Uterus (tissue), 2 donors: ENCODE measurements around the gene TBC1D25.

Source experiments
- POLR2A ChIP-seq, 2 donors: fragments of 450-650 bp; IDR thresholded peaks; one replicate each; pipeline ENCODE4 v1.6.1; 2016; ENCODE audit warnings: antibody characterized with exemption in 2 of 2, mild to moderate bottlenecking in 1 of 2, moderate library complexity in 1 of 2
- TF ChIP-seq, protein P1 (sequence below), 4 experiments: fragments of 200-600 bp in 2 of 4; fragments of 450-650 bp in 2 of 4; sonication (generic) in 2 of 4; IDR thresholded peaks; one replicate each; pipeline ENCODE4 v1.5.1; 2016 to 2019; ENCODE audit warnings: antibody characterized with exemption in 4 of 4, mild to moderate bottlenecking in 2 of 4, moderate library complexity in 1 of 4

DNA sequence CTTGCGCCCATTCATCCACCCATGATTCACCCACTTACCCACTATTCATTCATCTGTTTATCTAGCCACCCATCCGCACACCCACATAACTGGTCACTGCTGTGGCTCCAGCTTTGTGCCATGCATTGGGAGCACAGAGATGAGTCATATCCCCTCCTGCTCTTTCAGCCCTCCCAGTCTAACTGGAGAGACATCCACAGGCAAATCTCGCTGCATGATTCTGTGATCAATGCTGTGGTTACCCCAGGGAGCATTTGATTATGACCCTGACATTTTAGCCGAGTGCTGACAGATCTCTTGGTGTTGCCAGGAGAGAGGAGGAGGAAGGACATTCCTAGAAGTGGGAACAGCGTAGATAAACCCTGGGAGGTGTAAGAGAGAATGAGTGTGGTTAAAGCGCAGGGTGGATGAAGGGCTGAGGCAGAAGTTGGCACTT is 41.1 kb upstream of the TBC1D25 start:
- no peak for TF ChIP-seq POLR2A (IDR thresholded peaks at IDR 0.05)
- TF ChIP-seq, protein P1, sequence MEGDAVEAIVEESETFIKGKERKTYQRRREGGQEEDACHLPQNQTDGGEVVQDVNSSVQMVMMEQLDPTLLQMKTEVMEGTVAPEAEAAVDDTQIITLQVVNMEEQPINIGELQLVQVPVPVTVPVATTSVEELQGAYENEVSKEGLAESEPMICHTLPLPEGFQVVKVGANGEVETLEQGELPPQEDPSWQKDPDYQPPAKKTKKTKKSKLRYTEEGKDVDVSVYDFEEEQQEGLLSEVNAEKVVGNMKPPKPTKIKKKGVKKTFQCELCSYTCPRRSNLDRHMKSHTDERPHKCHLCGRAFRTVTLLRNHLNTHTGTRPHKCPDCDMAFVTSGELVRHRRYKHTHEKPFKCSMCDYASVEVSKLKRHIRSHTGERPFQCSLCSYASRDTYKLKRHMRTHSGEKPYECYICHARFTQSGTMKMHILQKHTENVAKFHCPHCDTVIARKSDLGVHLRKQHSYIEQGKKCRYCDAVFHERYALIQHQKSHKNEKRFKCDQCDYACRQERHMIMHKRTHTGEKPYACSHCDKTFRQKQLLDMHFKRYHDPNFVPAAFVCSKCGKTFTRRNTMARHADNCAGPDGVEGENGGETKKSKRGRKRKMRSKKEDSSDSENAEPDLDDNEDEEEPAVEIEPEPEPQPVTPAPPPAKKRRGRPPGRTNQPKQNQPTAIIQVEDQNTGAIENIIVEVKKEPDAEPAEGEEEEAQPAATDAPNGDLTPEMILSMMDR (IDR thresholded peaks at IDR 0.05) = no peak
